HepG2 (cell line): ENCODE results near the gene MFAP1. TPM values are rescaled to one million over a fixed set of nuclear protein-coding genes. Genes with fewer than 3 reads are reported as not detected.

Experiments used
- ATF4 ChIP-seq, 2 experiments: fragments of 450-650 bp in 1 of 2; sonication (generic) in 1 of 2; formaldehyde crosslinking; IDR thresholded peaks; 2 replicates each; pipeline versions ENCODE4 v1.5.0 to v1.8.0; 2020 to 2022; ENCODE audit warnings: mild to moderate bottlenecking in 1 of 2, missing genetic modification reagents in 1 of 2
- BRF2 ChIP-seq: sonication (generic); formaldehyde crosslinking; IDR thresholded peaks from 2 replicates; pipeline ENCODE4 v1.8.1; 2022; ENCODE audit warnings: mild to moderate bottlenecking, missing genetic modification reagents
- CEBPG ChIP-seq: IDR thresholded peaks from 2 replicates; pipeline ENCODE4 v1.6.1; 2016
- MATR3 ChIP-seq: sonication (generic); formaldehyde crosslinking; IDR thresholded peaks from 2 replicates; pipeline ENCODE4 v1.4.0; 2020; ENCODE audit warnings: missing genetic modification reagents
- MYPOP ChIP-seq: sonication (generic); formaldehyde crosslinking; IDR thresholded peaks from 2 replicates; pipeline ENCODE4 v1.8.1; 2023; ENCODE audit warnings: mild to moderate bottlenecking, moderate library complexity, missing genetic modification reagents
- RBM39 ChIP-seq: fragments of 200-400 bp; formaldehyde crosslinking; IDR thresholded peaks from one replicate; pipeline ENCODE4 v1.6.1; 2018; ENCODE audit warnings: antibody characterized with exemption, mild to moderate bottlenecking, low read depth, low read length; ENCODE audit not compliant: poor library complexity, severe bottlenecking
- SIX4 ChIP-seq: sonication (generic); formaldehyde crosslinking; IDR thresholded peaks from 2 replicates; pipeline ENCODE4 v1.4.0; 2020; ENCODE audit warnings: missing genetic modification reagents
- USF2 ChIP-seq, 2 experiments: sonication (generic) in 1 of 2; formaldehyde crosslinking in 1 of 2; IDR thresholded peaks; 2 replicates each; pipeline versions ENCODE4 v1.5.1 to v1.6.1; 2011 to 2020; ENCODE audit warnings: borderline replicate concordance in 1 of 2, low read depth in 1 of 2, low read length in 1 of 2, mild to moderate bottlenecking in 1 of 2, missing genetic modification reagents in 1 of 2, moderate library complexity in 1 of 2
- ZBTB38 ChIP-seq: sonication (generic); formaldehyde crosslinking; IDR thresholded peaks from 2 replicates; pipeline ENCODE4 v1.5.1; 2020; ENCODE audit warnings: mild to moderate bottlenecking, missing genetic modification reagents
- ZBTB7A ChIP-seq: sonication (generic); formaldehyde crosslinking; IDR thresholded peaks from 2 replicates; pipeline ENCODE4 v1.8.0; 2022; ENCODE audit warnings: mild to moderate bottlenecking, missing genetic modification reagents
- ZFP82 ChIP-seq: sonication (generic); formaldehyde crosslinking; IDR thresholded peaks from 2 replicates; pipeline ENCODE4 v1.5.1; 2020; ENCODE audit warnings: mild to moderate bottlenecking, missing genetic modification reagents, borderline replicate concordance
- ZNF407 ChIP-seq: sonication (generic); formaldehyde crosslinking; IDR thresholded peaks from one replicate; pipeline ENCODE4 v1.5.1; 2020; ENCODE audit warnings: mild to moderate bottlenecking, missing genetic modification reagents; ENCODE audit errors: not compliant biosample characterization
- ZNF891 ChIP-seq: sonication (generic); formaldehyde crosslinking; IDR thresholded peaks from 2 replicates; pipeline ENCODE4 v1.5.0; 2020; ENCODE audit warnings: mild to moderate bottlenecking, missing genetic modification reagents
- ZSCAN9 ChIP-seq: IDR thresholded peaks from 2 replicates; pipeline ENCODE4 v1.6.1; 2016; ENCODE audit warnings: borderline replicate concordance
- polyA plus RNA-seq, 8 experiments: library from polyadenylated mRNA; depleted of rRNA in 3 of 8; stranded (reverse) in 7 of 8; unstranded in 1 of 8; fragments of >200 nt; fragmentation: Illumina TruSeq in 4 of 8; extraction: Trizol in 4 of 8; gene quantifications; 2 replicates each; pipeline versions ENCODE4 v1.2.1 to v1.2.3, GENCODE V29; 2011 to 2016; ENCODE audit warnings: low read depth in 4 of 8, missing spikeins in 1 of 8, mixed read lengths in 1 of 8; ENCODE audit not compliant: insufficient read depth in 1 of 8
- total RNA-seq, 5 experiments: library from RNA; depleted of rRNA; stranded (reverse); fragments of >200 nt; fragmentation: Illumina TruSeq; extraction: Trizol; gene quantifications; 2 replicates each; pipeline ENCODE4 v1.2.3, GENCODE V29; 2016; ENCODE audit warnings: low read depth in 1 of 5

MFAP1 gene
- total and polyA plus RNA-seq, 2 of the 13 experiments (the other 11 are each of a cell fraction or from before 2014, with no cell fraction given) = 11.8 to 39.5 TPM

- TF ChIP-seq ZNF407 (CRISPR knock-in tag) (no peak), USF2 (IDR thresholded peaks at IDR 0.05; ENCODE audit: low read depth, low read length) (no peak), USF2 (CRISPR knock-in tag; IDR thresholded peaks at IDR 0.05; ENCODE audit: borderline replicate concordance) (no peak), CEBPG (peak; percentile 12; the same call in 1 of the 2 replicates), MYPOP (CRISPR knock-in tag) (no peak), RBM39 (peak; percentile 53), ZBTB7A (CRISPR knock-in tag) (peak; percentile 36; the same call in 1 of the 2 replicates), SIX4 (CRISPR knock-in tag) (no peak), MATR3 (no peak), ZNF891 (CRISPR knock-in tag) (peak; percentile 71), ZBTB38 (CRISPR knock-in tag) (0 out of 2 replicates have a peak, but pooled peaks have one; percentile 25), ZFP82 (peak; percentile 84; the same call in 1 of the 2 replicates), ZSCAN9 (CRISPR knock-in tag) (no peak; the same call in 1 of the 2 replicates), BRF2 (peak; percentile 36; the same call in 1 of the 2 replicates), ATF4 (CRISPR knock-in tag; IDR thresholded peaks at IDR 0.05) (no peak)
These were observed 47.1 kb downstream of the MFAP1 start (continued) for GRCh38 chr15:43777267-43777914.
